ENCODE data around the gene SERPINB2. TPM values are rescaled to one million over a fixed set of nuclear protein-coding genes. Genes with fewer than 3 reads are reported as not detected.
"Not testable (repeated sequence)": the region's sequence is repeated elsewhere in the genome, so short reads cannot be mapped to it uniquely, and the experiment has no call there.

SERPINB2 gene
- total RNA-seq, 1 donor from 2014 or later = 6.6 TPM

DNA sequence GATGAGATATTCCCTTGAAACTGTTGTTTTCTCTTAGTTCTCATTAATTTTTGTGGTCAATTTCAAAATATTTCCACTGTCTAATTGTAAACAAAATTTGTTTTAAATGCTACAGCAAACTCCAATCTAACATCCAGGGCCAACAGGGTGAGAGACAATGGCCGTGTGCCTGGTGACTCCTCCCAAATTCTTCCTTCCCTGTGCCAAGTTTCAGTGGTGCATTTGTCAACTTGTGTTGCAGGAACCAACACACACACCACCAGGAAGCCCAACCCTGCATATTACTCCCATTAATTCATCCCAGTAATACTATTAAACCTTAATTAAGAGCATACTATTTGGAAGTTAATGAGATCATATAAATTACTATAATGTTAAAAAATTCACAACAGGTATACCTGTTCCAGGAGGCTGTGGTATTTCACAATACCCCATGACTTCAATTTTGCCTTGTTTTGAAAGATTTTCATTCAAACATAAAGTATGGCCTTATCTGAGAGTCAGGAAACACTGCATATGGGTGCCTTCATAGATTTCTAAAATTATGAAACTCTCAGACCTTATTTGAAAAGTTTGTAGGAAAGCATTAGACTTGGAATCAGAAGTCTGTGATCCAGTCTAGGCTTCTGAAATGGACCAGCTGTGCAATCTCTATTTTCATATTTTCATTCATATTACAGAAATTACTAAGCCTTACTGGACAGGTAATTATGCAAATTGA is 1.1 kb downstream of the SERPINB2 start:
- no peak for DNase-seq (ENCODE audit: low spot score)

DNA sequence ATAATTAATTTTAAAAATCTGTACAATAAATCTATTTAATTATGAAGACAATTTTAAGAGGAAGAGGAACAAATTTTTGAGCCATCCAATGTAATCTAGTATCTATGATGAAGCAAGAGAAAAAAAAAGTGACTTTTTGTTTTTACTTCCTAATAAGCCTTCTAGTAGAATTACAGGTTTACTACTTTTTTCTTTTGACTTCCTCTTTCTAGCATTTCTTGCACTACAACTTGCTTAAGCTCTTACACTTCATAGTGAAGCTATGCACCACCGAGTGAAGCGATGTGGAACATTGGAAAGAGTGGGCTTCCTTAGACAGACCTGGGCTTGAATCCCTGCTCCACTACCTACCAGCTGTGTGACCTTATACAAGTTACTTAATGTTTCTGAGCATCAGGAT is 2.1 kb downstream of the SERPINB2 start:
- DNase-seq (ENCODE audit: low spot score) = no peak

DNA sequence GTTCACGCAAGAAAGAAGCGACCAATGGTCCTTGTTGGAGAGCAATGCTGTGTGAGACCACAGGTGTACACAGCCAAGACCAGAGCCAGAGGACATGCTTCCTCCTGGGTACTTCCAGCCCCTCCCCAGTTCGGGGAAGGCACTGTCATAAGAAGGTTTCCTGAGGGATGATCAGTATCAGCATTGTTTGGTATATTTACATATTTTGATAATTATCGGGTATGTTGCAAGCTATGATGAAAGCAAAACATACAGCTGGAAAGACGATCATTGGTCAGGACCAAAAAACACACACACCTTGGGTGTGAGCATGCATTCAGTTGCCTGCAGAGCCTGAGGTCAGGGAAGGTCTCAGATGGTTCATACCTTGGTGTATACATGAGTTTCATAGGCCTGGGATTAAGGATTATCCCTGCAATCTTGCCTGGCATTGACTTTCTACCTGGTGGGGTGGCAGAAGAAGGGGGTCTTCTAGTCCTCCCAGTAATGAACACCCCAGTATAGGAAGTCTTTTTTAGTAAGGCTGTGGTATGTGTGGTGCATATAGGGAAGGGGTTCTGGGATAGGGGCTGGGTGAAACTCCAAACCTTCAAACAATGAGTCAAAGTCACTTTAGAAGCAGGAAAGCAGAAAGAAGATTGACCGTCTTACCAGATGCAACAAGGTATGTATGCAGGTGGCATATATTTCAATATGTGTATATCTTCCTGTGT is 2.9 kb downstream of the SERPINB2 start:
- DNase-seq (ENCODE audit: low spot score) = no peak

DNA sequence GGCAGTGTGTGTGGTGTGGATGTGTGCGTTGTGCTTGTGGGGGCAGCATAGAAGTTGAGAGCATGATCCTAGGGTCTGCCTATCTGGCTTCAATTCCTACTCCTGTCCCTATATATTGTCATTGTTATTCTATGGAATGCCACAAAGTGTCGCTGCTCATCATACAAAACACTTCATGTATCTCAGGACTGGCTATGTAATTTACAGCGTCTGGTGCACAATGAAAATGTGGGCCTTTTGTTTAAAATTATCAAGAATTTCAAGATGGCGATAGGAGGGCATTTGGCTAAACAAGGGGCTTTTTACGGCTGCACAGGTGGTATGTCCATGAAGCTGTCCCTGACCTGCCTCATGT is 3.4 kb downstream of the SERPINB2 start:
- DNase-seq (ENCODE audit: low spot score) = no peak

DNA sequence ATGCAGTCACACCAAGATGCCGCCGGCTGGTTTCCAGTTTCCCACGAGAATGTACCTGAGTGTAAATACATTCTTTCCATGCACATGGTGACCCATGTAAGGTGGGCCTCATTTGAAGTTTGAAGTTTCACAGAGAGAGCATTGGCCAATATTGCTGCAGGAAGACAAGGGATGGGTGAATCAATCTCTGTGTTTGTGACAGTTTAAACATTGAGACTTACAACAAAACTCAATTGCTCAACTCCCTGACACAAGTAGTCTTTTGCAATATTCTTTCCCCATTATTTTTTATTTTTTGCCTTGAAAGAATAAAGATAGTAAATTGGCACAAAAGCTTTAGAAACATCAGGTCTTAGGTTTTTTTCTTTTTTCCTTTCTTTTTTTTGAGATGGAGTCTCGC is 5.1 kb downstream of the SERPINB2 start:
- DNase-seq (ENCODE audit: low spot score) = no peak

DNA sequence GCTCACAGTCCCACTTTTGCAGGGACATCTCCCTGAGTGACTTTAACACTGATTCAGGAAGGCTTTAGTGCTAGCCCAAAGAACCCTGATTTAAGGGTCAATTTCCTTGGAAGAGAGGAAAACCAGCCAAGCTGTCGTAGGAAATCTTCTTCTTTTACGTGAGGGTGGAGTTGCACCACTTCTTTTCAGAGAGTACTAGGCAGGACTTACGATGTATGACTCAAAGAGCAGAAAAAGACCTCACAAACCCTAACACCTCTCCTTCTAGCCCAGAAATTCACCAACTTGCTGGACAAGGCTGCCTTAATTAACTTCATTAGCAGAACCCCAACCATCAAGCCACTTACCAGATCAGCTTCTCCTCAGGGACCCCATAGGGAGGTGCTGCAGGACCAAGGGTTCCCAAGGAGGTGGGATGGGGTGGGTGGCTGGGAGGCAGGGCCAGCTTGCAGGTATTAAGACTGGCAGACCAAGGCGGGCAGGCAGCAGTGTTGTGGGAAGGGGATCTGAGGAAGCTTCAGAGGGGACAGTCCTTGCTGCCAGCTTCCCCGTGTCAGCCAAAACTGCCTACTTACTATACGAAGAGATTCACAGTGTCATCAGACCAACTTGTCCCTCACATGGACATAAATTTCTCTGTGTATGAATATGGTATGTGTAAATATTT is 6.7 kb downstream of the SERPINB2 start:
- no peak for DNase-seq (ENCODE audit: low spot score)

DNA sequence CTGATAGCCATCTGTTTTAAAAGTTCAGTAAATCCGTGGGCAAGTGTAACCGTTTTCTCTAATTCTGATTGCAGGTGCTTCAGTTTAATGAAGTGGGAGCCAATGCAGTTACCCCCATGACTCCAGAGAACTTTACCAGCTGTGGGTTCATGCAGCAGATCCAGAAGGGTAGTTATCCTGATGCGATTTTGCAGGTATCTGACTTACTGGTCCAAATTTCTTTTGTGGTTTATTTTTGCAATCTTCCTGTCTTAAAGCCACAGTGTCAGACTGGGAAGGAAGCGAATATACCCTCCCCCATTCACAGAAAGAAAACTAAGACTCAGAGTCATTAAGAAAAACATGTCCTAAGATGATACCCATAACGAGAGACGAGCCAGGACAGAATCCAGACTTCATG is 7.7 kb downstream of the SERPINB2 start:
- no peak for DNase-seq (ENCODE audit: low spot score)

DNA sequence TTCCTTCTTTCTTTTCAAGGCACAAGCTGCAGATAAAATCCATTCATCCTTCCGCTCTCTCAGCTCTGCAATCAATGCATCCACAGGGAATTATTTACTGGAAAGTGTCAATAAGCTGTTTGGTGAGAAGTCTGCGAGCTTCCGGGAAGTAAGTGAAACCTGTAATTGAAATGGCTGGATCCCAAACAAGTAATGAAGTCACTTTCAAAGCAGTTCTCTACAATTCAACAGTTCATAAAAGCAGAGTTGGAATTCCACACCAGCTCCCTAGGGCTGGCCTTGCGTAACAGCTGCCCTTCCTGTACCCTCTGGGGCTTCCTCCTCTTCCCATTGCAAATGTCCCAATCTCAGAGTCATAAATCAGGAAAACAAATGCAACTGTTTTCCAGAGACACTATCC is 9.6 kb downstream of the SERPINB2 start:
- no peak for DNase-seq (ENCODE audit: low spot score)

DNA sequence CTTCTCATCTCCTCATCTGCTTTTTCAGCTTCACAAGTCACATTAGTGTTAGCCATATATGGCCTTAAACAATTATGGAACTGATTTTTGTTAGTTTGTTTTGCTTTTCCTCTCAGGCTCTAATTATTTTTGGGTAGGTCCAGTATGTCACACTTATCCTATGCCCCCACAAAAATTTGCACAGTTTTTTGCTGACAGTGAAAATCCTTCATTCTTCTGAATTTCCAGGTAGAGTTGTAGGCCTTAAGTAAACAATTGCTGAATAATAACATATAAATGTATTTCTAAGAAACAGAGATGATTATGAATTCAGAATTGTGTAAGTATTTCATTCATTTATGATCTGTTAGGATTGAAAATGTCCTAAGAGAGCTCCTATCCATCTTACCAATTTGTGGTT is 11.7 kb downstream of the SERPINB2 start:
- no peak for DNase-seq (ENCODE audit: low spot score)

DNA sequence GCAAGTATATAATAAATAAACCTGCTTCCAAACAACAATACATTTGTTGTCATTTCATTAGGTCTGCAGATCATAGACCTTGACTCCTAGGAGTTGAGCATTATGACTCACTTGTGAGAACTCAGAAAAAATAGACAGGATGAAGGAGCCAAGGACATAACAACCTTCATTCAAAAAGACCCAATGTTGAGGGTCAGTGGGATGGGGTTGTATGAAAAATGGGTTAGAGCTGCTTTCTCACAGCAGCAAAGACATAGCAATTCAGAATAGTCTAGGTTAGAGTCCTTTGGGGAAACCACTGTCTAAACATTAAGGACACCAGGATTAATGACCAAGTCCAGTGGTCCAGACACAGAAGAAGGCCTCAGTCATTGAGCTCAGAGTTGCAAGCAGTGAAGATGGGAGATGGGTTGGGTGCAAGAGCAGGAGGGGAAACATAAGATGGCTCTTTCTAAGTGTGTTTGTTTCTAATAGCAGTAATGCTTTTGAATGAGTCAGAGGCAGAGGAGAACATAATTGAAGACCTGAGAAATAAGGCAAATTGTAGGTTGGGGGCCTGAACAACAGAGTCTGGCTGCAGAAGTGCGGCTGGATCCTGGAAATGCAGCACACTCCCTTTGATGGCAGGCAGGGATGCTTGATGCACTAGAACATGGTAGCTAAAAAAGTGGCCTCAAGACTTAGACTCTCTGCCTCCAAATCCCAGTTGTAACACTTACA is 16.5 kb downstream of the SERPINB2 start:
- no peak for DNase-seq (ENCODE audit: low spot score)

DNA sequence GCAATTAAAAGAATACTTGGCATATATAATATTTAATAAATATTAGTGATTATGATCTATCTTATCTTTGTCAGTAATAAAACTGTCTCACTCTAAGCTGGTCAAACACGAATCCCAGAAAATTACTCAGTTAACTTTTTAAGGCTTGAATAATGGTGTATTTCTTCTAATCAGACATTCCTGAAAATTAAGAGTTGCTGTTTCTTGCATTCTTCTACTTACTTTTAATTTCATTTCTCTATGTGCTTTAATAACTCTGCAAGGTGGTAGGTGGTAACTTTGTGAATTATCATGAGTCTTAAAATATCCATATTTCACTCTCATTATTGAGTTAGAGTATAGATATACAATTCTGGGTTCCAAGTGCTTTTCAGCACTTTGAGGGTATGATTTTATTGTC is 17.2 kb downstream of the SERPINB2 start:
- no peak for DNase-seq (ENCODE audit: low spot score)

DNA sequence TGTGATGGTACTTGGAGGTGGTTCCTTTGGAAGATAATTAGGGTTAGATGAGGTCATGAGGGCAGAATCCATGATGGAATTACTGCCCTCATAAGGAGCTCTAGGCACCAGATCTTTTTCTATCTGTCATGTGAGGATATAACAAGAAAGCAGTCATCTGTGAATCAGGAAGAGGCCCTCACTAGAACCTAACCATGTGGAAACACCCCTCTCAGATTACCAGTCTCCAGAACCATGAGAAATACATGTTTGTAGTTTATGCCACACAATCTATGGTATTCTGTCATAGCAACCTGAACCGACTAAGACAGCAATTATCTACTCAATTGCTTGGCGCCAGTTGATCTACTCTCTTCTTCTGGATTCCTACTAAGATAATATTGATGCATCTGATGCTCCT is 17.9 kb downstream of the SERPINB2 start:
- DNase-seq (ENCODE audit: low spot score) = no peak

DNA sequence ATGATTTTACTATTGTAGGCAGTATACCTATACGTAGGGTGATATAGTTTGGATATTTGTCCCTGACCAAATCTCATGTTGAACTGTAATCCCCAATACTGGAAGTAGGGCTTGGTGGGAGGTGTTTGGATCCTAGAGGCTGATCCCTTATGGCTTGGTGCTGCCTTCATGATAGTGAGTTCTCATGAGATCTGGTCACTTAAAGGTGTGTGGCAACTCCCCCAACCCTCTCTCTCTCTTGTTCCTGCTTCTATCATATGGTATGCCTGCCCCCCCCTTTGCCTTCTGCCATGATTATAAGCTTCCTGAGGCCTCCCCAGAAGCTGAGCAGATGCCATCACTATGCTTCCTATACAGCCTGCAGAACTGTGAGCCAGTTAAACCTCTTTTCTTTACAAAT is 18.6 kb downstream of the SERPINB2 start:
- DNase-seq (ENCODE audit: low spot score) = no peak

DNA sequence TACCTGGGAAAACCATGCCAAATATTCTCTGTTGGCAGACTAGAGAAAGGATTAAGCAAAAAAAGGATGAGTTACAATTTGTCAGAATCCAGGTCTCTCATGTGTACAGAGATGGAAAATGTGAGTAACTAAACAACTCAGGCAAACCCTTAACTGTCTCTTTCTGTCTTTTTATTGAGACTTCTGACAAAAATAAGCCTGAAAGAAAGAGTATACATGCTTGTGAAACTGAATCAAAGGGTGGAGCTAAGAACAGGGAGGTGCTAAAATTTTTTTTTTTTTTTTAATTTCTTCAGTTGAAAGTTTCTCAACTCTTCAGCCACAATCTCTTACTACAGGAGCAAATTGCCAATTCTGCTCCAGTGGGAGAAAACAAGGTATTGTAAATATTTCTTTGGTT is 20.2 kb downstream of the SERPINB2 start, which contains the start of gene SERPINB10:
Gene SERPINB10, plus strand, starts transcription at position 295 of the 400 bp plus-strand sequence. CDS start 7,553 bp downstream, outside the sequence.
- DNase-seq (ENCODE audit: low spot score) = no peak

DNA sequence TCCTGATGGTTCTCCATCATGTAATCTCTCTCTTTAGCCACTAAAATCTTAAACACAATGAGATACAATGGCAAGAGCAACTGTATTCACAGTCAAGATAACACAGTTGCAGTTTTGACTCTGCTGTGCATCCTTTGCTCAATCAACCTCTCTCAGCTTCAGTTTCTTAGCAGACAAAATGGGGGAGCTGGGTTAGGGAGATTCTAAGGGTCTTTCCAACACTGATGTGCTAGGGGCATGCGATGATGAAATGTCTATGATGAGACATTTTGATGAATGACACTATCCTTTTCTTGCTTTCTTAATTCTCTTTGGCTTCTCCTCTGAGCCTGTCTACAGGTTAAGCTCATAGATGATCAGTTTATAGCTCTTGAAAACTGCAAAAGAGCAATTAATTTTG is 21.4 kb downstream of the SERPINB2 start:
- no peak for DNase-seq (ENCODE audit: low spot score)

DNA sequence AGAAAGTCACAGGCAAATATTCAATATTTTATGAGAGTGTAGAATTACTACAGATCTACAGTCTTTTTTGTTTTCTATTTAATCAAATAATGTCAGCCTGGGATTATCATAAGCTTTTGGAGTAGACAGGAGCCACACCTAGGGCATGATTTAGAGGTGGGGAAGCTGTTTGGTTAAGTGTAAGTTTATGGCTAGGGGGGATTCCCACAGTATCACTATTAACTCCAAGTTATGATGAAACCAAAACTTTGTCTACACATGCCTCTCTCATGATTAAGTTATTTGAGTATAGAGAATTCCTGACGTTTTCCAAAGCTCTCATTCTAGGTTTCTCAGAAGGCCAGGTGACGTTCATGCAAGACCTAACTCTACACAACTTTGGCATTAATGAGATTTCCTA is 22.4 kb downstream of the SERPINB2 start:
- no peak for DNase-seq (ENCODE audit: low spot score)

DNA sequence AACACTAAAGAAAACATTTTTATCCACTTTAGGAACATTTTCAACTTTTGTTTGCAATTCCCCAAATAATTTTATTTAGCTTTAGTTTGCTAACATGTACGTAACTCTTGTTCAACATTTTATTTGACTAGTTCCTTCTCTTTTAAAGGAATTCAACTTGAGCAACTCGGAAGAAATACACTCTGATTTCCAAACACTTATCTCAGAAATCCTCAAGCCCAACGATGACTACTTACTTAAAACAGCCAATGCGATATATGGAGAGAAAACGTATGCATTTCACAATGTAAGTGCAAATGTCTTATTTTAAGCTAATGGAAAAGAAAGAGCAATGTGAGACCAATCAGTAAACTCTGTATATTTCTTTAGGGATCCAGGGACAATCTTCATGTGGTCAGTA is 30.3 kb downstream of the SERPINB2 start:
- DNase-seq (ENCODE audit: low spot score) = no peak

DNA sequence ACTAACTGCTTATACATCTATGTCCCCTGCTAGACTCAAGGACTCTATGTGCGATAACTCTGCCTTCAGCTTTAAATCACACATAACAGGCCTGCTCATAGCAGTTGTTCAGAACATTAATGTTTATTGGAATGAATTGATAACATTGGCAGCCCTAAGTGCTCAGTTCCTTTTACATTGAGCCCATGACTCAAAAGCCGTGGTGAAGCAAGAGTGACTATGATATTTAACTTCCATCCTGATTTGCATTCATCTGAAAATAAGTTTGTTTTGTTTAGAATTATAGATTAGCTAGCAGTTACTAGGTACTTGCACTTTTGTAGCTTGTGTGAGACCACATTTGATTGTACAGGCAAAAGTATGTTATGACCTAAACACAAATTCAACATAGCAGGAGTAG is 34.5 kb downstream of the SERPINB2 start:
- no peak for DNase-seq (ENCODE audit: low spot score)

DNA sequence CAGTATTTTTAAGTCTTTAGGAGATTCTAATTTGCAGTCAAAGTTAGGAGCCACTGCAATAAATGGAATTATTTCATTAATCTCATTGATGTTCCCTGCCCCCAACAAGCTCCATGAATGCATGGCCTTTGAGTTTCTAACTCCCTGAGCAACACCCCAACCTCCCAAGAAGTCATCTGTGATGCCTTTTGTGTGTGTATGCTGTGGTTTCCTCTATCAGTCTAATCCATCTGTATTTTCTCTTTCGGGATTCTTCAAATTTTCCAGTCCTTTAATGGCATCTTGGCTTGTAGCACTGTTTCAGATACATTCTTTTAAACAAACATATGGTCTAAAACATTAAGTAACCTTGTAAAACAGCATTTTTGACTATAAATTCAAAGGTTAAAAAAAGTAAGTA is 37.0 kb downstream of the SERPINB2 start:
- no peak for DNase-seq (ENCODE audit: low spot score)

DNA sequence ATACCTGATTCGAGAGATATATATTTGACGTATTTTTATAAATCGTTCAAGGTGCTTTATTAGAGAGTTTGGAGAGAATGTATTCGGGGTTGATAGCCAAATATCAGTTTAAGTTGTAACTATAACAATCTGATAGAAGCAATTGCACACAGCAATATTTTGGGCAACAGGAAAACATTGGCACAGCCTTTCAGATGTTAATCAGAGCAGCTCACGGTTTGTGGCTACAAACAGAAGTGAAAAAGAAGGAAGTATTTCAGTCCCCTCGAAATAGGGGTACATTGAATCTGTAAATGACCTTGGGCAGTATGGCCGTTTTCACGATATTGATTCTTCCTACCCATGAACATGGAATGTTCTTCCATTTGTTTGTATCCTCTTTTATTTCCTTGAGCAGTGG is 40.8 kb downstream of the SERPINB2 start:
- DNase-seq (ENCODE audit: low spot score) = no peak

DNA sequence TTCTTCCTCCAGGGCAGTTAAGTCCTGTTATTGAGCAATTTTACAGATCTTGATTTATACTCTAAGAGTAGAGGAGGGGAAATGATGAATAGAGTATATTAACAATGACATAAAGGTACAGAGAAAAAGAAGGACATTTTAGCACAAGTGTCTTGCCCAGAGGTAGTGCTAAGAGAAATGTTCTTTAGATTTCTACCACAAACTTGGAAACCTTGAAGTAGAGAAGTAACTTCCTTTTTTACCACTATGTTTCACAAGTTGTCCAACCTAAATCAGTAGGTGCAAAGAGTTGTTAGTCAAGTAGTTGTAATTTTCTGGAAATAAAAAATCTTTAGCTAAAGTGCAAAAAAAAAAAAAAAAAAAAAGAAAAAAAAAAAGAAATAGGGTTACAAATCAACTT is 41.9 kb downstream of the SERPINB2 start:
- DNase-seq (ENCODE audit: low spot score) = not testable (repeated sequence)
